ENCODE measurements around the gene C16orf82. TPM values are rescaled to one million over a fixed set of nuclear protein-coding genes. Genes with fewer than 3 reads are reported as not detected.

The C16orf82 gene
- total RNA-seq, 1 experiment from 2014 or later = not detected

DNA sequence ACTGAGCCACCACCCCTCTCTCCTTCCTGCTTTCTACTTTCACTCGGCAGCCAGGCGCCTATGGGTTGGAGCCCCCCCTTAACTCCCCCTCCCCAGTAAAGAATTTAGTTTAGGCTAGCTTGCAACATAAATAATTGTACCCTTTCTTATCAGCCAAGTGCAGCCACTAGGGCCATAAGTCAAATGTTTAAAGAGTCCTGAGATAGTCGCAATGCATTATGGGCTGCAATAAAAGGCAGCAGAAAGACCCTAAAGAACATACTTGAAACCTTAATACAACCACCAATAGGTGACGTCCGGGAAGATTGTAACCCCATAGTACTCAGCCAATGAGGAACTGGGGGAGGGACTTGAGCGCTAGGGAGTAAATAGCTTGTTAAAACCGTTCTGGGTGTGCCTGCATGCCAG, 40.5 kb downstream of the C16orf82 start:
- Mint-ChIP-seq H3K27ac (ENCODE audit: unreplicated experiment) (no peak overlapping the region), H3K4me1 (ENCODE audit: low read depth, unreplicated experiment) (no peaks in the 10 kb centered on the region), H3K9me3 (ENCODE audit: low read depth, unreplicated experiment) (no peaks in the 10 kb centered on the region), H3K27me3 (ENCODE audit: unreplicated experiment) (peaks cover 34% of the 10 kb centered on the region), H3K4me3 (ENCODE audit: low read depth, unreplicated experiment) (no peak overlapping the region), H3K36me3 (ENCODE audit: insufficient read depth, unreplicated experiment) (no peaks in the 10 kb centered on the region)
- TF ChIP-seq, protein P1, sequence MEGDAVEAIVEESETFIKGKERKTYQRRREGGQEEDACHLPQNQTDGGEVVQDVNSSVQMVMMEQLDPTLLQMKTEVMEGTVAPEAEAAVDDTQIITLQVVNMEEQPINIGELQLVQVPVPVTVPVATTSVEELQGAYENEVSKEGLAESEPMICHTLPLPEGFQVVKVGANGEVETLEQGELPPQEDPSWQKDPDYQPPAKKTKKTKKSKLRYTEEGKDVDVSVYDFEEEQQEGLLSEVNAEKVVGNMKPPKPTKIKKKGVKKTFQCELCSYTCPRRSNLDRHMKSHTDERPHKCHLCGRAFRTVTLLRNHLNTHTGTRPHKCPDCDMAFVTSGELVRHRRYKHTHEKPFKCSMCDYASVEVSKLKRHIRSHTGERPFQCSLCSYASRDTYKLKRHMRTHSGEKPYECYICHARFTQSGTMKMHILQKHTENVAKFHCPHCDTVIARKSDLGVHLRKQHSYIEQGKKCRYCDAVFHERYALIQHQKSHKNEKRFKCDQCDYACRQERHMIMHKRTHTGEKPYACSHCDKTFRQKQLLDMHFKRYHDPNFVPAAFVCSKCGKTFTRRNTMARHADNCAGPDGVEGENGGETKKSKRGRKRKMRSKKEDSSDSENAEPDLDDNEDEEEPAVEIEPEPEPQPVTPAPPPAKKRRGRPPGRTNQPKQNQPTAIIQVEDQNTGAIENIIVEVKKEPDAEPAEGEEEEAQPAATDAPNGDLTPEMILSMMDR (IDR thresholded peaks at IDR 0.05; ENCODE audit: unreplicated experiment) = no peak
- no TSS peak for BruUV-seq (replicated peaks)
- CTCF ChIA-PET = interaction anchor here (0.6 kb wide), 1 partner anchor 27 kb away, joined by 7 read pairs; no protein-coding TSS in a partner anchor
- DNase-seq = no peak
- intact Hi-C loops (cut with micrococcal nuclease; ENCODE audit: unreplicated experiment) = loop anchor here (10.0 kb wide), 1 partner anchor 62 kb away; no protein-coding TSS in a partner anchor

DNA sequence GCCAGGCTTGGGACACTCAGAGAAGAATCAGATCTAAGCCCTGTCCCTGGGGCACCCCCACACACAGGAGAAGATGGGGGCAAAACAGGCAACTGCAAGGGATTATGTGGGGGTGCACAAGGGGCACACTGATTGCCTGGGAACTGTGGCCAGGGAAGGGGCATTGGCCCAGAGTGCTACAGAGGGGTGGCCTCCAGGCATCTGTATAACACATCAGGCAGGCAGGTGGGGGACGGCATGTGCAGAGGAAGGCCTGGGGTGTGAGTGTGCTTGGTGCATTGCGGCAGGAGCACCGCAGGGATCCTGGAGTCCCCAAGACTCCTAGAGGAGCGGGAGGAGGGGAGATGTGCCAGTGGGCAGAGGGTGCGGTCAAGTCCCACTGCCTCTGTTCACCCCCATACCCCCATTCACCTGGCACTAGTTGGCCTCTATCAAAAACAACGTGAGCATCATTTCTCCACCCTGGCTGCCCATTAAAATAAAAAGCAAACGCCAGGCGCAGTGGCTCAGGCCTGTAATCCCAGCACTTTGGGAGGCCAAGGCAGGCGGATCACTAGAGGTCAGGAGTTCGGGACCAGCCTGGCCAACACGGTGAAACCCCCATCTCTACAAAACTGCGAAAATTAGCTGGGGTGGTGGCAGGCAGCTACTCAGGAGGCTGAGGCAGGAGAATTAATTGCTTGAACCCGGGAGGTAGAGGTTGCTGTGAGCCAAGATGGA, 41.5 kb downstream of the C16orf82 start:
- H3K27me3 Mint-ChIP-seq (ENCODE audit: unreplicated experiment) = peaks cover 45% of the 10 kb centered on the region

DNA sequence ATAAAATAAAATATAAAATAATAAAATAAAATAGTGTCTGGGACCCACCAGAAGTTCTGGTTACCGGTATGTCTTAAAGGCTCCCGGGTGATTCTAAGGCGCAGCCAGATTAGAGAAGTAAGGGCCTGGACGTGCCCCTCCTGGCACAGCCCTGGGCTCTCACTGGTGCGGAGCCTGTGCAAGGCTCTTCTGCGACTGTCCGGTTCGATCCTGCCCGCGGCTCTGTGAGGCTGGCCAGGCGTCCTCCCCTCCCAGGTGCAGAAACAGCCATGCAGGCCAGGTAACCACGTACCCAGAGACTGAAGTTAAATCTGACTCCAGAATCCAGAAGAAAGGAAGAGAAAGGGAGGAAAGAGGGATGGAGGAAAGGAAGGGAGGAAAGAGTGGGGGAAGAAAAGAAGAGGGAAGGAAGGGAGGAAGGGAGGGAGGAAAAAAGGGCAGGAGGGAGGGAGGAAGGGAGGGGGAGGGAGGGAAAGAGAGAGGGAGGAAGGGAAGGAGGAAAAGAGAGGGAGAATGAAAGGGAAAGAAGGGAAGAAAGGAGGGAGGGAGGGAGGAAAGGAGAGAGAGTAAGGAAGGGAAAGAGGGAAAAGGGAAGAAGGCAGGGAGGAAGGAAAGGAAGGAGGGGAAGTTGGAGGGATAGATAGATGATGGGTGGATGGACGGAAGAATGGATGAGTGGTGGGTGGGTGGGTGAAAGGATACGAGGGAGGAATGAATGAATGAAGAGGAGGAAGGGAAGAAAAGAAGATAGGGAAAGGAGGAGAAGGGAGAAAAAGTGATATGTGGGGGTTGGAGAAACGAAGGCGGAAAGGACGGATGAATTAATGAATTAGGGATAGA, 42.3 kb downstream of the C16orf82 start:
- Mint-ChIP-seq H3K4me1 (ENCODE audit: low read depth, unreplicated experiment) (no peaks in the 10 kb centered on the region), H3K9me3 (ENCODE audit: low read depth, unreplicated experiment) (no peaks in the 10 kb centered on the region), H3K36me3 (ENCODE audit: insufficient read depth, unreplicated experiment) (peaks cover 5% of the 10 kb centered on the region), H3K4me3 (ENCODE audit: low read depth, unreplicated experiment) (peak overlapping the region; percentile 43), H3K27ac (ENCODE audit: unreplicated experiment) (peak overlapping the region; percentile 40), H3K27me3 (ENCODE audit: unreplicated experiment) (peaks cover 53% of the 10 kb centered on the region)
- intact Hi-C loops (cut with micrococcal nuclease; ENCODE audit: unreplicated experiment) = loop anchor here (10.0 kb wide), 1 partner anchor 64 kb away; no protein-coding TSS in a partner anchor
- CTCF ChIA-PET = interaction anchor here (0.7 to 1.4 kb wide), 3 partner anchors 10 to 1271 kb away, joined by 3 to 12 read pairs (median 11); no protein-coding TSS in a partner anchor
- BruUV-seq (replicated peaks) = no TSS peak
- TF ChIP-seq, protein P1 (IDR thresholded peaks at IDR 0.05; ENCODE audit: unreplicated experiment) = no peak
- DNase-seq = no peak

More for the DNA sequence above, 41.5 kb downstream of the C16orf82 start:
- Mint-ChIP-seq H3K4me1 (ENCODE audit: low read depth, unreplicated experiment) (no peaks in the 10 kb centered on the region), H3K4me3 (ENCODE audit: low read depth, unreplicated experiment) (no peak overlapping the region), H3K36me3 (ENCODE audit: insufficient read depth, unreplicated experiment) (peaks cover 3% of the 10 kb centered on the region), H3K27ac (ENCODE audit: unreplicated experiment) (no peak overlapping the region), H3K9me3 (ENCODE audit: low read depth, unreplicated experiment) (no peaks in the 10 kb centered on the region)
- DNase-seq = no peak
- no TSS peak for BruUV-seq (replicated peaks)
- CTCF ChIA-PET = no interaction called here
- TF ChIP-seq, protein P1 (IDR thresholded peaks at IDR 0.05; ENCODE audit: unreplicated experiment) = no peak
- intact Hi-C loops (cut with micrococcal nuclease; ENCODE audit: unreplicated experiment) = loop anchor here (10.0 kb wide), 1 partner anchor 63 kb away; no protein-coding TSS in a partner anchor

All from Calu3 (cell line).